Measurements from ENCODE around the gene PIP5KL1.

The PIP5KL1 gene

GRCh38 chr9:127916720-127917581 is 13.6 kb downstream of the PIP5KL1 start, which contains the start of gene ST6GALNAC4:
Gene ST6GALNAC4 (minus strand): TSS chr9:127917041. CDS start chr9:127916419, 622 bp downstream.
- peak; percentile 82 to 95 for DNase-seq (ENCODE audit: extremely low read depth in 1 of 2, low read depth in 1 of 2)

GRCh38 chr9:127915801-127916719 is 14.5 kb downstream of the PIP5KL1 start:
- DNase-seq (ENCODE audit: extremely low read depth in 1 of 2, low read depth in 1 of 2): no peak

- DNase-seq (ENCODE audit: extremely low read depth in 1 of 2, low read depth in 1 of 2): no peak
Observed at GRCh38 chr9:127915325-127915752, 15.2 kb downstream of the PIP5KL1 start.

GRCh38 chr9:127913682-127914081 is 16.9 kb downstream of the PIP5KL1 start:
- no peak for DNase-seq (ENCODE audit: extremely low read depth in 1 of 2, low read depth in 1 of 2)

- DNase-seq (ENCODE audit: extremely low read depth in 1 of 2, low read depth in 1 of 2): no peak
Observed at GRCh38 chr9:127912882-127913281, 17.7 kb downstream of the PIP5KL1 start.

GRCh38 chr9:127912296-127912695 is 18.3 kb downstream of the PIP5KL1 start:
- DNase-seq (ENCODE audit: extremely low read depth in 1 of 2, low read depth in 1 of 2): no peak

GRCh38 chr9:127910613-127911205 is 19.9 kb downstream of the PIP5KL1 start:
- no peak for DNase-seq (ENCODE audit: extremely low read depth in 1 of 2, low read depth in 1 of 2)

- no peak for DNase-seq (ENCODE audit: extremely low read depth in 1 of 2, low read depth in 1 of 2)
Observed at GRCh38 chr9:127909839-127910273, 20.7 kb downstream of the PIP5KL1 start.

GRCh38 chr9:127908660-127908926 is 22.0 kb downstream of the PIP5KL1 start:
- no peak for DNase-seq (ENCODE audit: extremely low read depth in 1 of 2, low read depth in 1 of 2)

GRCh38 chr9:127907867-127908659 is 22.5 kb downstream of the PIP5KL1 start:
- DNase-seq (ENCODE audit: extremely low read depth in 1 of 2, low read depth in 1 of 2): no peak

GRCh38 chr9:127905788-127906191 is 24.8 kb downstream of the PIP5KL1 start:
- peak in 1 of 2 donors; percentile 44 for DNase-seq (ENCODE audit: extremely low read depth in 1 of 2, low read depth in 1 of 2)

GRCh38 chr9:127905004-127905728 is 25.4 kb downstream of the PIP5KL1 start:
- peak in 1 of 2 donors; percentile 56 for DNase-seq (ENCODE audit: extremely low read depth in 1 of 2, low read depth in 1 of 2)

- no peak for DNase-seq (ENCODE audit: extremely low read depth in 1 of 2, low read depth in 1 of 2)
Observed at GRCh38 chr9:127904561-127905003, 26.0 kb downstream of the PIP5KL1 start.

- peak in 1 of 2 donors; percentile 57 for DNase-seq (ENCODE audit: extremely low read depth in 1 of 2, low read depth in 1 of 2)
Observed at GRCh38 chr9:127903557-127904475, 26.8 kb downstream of the PIP5KL1 start.

- DNase-seq (ENCODE audit: extremely low read depth in 1 of 2, low read depth in 1 of 2): peak in 1 of 2 donors; percentile 59
Observed at GRCh38 chr9:127899128-127899943, 31.2 kb downstream of the PIP5KL1 start, which contains the start of gene ST6GALNAC6. Gene ST6GALNAC6 (minus strand): TSS chr9:127899603. CDS start chr9:127897981, 1,622 bp downstream.

GRCh38 chr9:127898433-127899127 is 32.0 kb downstream of the PIP5KL1 start:
- no peak for DNase-seq (ENCODE audit: extremely low read depth in 1 of 2, low read depth in 1 of 2)

- no peak for DNase-seq (ENCODE audit: extremely low read depth in 1 of 2, low read depth in 1 of 2)
Observed at GRCh38 chr9:127897193-127897692, 33.3 kb downstream of the PIP5KL1 start.
